ENCODE data around the gene ABCC8.
"Not testable (repeated sequence)": the region's sequence is repeated elsewhere in the genome, so short reads cannot be mapped to it uniquely, and the experiment has no call there.

The ABCC8 gene

DNA sequence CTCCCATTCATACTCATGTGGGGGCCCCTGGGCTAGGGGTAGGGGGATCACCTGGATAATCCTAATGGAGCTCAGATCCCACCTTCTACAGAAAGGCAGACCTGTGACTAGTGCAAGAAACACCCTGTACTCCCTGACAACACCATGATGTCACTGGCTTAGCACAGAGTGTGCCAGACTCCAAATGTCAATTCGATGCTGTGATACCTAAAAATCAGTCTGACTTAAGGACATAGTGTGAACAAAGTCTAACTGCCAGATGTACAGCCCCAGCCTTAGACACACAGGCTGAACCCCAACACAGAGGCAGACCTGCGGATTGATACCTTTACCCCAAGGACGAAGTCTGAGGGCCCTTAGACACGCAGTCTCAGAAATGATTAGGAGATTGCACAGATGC, 8.5 kb downstream of the ABCC8 start:
- DNase-seq: no peak

DNA sequence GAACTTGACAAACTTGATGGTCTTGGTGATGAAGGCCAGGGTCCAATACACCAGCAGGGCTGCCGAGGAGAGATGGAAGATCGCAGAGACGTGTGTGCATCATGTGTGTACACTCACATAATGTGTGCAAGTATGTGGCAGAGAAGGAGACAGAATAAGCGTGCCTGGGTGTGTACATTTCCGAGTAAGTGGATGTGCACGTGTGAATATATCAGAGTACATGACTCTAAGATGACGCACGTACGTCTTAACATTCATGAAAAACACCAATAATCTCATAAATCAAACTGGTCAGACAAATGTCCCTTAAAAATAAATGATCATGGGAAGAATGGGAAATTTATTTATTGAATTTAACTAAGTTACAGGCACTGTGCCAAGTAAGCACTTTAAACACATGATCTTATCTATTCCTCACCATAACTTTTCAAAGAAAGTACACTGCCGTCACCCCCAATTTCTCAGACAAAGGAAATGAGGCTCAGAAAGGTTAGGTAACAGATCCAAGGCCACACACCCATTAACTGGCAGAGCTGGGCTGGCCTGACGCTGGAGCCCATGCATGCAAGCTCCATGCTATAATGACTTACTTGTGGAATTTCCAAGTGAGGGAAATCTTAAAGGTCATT, 13.0 kb downstream of the ABCC8 start:
- DNase-seq: no peak

DNA sequence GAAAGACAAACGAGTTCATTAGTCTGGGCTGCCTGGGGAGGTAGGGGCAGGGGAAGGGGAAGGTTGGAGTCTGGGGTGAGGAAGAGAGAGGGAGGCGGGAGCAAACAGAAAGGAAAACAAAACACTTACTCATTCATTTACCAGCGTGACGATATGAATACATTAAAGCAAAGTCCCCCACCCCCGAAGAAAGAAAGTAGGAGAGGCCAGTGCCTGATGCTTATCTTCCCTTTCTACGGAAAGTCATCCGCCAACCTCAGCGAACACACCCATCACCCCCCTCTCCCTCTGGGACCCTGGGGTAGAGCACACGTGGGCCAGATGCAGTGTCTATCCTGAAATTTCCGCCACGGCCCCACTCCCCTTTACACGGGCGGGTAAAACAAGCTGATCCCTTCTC, 13.7 kb downstream of the ABCC8 start:
- DNase-seq: no peak

DNA sequence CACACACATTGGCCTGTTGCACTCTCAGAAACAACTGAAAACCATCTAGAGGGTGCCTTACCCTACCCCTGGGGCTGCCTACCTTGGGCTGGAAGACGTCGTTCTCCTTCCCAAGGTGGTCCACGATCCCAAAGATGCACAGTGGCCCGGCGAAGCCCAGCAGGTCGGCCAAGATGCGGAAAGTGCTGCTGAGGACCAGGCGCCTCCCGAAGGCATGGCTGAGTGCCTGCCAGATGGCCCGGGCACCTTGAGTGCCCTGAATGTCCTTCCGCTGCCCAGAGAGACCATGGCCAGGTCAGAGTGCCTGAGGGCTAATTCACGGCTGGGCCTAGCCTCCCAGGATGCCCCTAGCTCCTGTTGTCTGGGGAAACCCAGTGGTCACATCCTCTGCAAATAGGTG, 16.2 kb downstream of the ABCC8 start:
- DNase-seq: no peak

DNA sequence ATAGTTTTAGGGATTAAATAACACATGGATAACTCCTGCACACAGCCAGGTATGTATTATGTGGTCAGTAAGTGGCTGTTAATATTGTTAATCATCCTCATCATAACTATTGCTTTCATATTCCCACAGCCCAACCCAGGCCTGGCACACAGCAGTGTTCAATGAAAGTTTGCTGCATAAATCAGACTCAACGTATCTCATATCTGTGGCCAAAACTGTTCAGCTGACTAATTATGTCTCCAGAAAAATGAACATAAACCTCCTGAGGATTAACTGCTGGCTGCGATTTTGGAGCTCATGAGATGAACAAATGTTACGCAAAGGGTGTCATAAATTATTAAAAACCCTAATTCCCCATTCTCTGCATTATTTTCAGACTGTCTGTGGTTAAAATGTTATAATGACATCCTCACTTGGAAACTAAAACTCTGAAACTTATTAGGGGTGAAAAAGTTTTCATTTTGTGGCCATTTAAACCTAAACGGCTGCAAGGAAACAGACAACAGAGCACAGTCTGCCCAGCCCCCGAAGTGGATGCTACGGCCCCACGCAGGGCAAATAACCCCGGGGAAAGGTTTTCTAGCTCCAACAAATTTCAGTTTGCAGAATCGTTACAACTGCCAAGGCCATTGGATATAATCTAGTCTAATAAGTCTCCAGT, 17.3 kb downstream of the ABCC8 start:
- DNase-seq: no peak

DNA sequence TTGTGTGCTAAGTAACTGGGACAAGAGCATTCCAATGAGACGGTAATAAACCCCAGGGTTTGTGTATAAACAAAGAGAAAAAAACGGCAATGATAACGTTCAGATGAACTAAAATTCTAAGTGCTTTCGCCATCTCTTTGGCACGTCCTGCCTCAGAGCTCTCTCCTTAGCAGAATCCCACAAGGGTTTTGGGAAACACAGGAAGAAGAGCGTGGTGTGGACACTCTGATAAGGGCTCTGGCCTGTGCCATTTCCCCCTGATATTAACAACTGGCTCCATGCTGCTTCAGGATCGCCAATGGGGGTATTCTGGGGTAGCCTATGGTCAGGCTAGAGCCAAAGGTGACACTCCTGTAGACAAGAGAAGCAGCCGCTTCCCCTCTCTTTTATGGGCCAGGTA, 18.4 kb downstream of the ABCC8 start:
- DNase-seq: no peak

DNA sequence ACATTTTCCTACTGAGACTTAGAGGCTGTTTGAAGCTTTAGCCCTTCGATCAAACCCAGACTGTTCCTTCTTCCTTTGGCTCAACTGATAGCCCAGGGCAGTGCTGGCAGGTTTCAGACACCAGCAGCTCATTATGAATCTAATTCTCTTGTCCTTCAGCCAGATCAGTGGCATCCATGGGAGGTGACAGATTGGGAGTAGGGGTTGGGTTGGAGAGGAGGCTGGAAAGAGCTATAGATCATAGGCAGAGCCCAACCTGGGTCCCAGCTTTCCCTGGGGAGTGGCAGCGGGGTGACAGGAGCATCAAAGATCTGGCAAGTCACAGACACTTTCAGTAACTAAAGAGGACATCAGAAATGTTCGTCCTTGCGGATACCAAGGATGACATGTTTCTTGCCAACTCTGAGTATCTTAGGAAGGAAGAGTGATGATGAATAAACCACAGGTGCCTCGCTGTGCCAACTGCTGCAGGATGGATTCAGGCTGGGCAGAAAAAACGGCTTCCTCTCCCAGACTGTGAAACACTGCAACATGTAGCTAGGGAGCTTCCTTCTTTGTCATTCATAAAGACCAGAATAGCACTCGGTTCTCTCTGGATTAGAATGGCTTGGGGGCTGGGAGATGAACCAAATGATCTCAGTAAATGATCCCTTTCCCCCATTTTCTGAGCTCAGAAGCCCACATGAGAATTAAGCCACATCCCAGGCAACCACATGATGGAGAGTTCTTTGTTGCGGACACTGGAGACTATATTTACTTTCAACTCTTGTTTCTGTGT, 19.1 kb downstream of the ABCC8 start:
- no peak for DNase-seq

DNA sequence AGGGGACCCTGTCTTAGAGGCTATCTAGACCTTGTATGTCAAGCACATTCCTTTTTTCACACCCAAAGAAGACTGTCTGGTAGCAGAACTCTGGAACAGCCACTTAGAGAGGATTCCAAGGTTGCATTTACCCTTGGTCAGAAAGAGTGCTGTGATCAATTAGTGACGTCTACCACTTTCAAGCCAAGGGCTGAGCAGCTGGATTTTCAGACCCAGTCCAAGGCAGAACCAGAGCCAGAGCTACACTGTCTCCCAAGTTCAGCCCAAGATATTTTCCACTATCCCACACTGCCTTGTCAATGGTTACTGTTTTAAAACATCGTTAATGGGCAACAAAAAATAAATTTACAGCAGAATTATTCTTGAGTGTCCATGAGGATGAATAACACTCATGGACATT, 24.0 kb downstream of the ABCC8 start:
- DNase-seq: no peak

DNA sequence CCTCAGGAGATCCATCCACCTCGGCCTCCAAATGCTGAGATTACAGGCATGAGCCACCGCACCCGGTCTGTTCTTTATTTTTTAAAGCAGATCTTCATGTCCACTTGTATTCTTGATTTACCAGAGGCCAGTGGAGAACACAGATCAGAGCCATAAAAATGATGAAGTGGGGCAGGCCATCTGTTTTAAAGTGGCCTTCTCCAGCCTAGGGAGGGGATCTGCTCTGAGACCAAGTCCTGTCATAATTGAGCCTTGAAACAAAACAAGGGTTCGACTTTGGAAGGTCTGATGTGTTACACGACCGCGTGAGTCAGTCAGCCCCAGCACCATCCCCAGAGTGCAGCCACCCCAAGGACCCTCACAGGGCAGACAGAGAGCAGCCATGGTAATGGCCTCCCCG, 27.5 kb downstream of the ABCC8 start:
- DNase-seq: no peak

DNA sequence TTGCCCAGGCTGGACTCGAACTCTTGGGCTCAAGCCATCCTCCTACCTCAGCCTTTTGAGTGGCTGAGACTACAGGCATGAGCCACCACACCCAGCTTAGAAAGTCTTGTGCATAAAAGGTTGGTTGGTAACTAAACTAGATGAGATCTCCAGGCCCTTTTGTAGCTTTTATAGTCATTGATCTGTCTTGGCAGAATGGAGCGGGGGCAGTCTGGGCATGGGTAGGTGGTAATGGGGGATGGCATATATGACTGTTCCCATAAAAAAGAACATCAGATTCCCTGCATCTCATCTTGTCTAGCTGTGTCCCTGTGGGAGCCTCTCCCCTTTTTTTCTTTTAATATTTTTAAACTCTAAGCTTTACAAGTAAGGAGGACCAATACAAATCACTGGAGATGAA, 30.2 kb downstream of the ABCC8 start:
- DNase-seq: no peak

DNA sequence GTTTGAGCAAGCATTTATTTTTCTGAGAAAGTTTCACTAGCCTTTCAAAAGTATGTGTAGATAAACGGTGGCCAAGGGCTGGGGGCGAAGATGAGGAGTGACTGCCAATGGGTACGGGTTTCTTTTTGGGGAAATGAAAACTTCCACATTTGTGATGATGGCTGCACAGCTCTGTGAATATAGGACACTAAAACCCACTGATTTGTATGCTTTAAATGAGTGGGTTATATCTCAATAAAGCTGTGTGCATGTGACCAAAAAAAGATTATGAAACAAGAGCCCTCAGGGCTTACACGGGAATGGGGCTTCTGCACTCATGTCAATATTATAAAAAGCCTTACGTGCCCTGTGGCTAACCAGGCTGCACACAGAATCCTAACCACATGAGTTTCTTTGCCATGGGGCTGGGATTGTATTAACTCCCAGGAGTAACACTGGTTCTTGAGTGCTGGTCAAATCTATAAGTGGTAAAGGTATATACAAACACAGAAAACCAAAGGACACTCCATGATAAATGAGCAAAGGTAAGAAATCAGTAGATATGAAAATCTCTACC, 31.3 kb downstream of the ABCC8 start:
- no peak for DNase-seq

DNA sequence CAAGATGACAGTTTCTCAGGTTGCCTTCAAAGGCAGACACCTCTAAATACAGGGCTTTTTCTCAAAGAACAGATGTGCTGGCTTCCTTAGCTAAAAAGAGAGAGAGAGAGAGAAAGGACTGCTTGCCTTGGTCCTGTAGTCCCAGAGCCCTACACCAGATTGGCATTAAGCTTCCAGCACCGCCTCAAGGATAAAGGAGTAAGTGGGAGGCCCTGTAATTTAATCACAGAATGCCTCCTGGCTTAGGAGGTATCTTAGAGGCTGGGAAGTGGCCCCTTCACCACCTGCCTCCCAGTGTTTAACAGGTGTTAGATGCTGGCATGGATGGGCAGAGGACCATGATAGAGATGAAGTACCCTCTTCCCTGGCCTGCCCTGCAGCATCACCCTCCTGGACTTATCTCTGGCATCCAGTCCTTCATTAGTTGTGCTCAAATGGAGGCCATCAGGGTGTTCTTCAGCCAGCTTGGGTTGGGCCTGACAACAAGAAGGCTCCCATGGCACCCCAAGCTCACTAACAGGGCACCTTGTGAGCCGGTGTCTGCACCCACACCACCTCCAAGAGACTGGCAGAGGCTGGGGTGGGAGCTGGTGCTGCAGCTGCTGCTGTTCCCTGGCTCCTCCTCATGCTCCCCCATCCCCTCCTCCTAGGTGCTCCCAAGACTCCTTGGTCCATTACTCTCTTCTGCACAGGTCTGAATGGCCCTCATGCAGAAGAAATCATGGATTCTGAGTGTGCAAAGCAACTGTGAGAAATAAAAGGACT, 32.5 kb downstream of the ABCC8 start:
- no peak for DNase-seq

DNA sequence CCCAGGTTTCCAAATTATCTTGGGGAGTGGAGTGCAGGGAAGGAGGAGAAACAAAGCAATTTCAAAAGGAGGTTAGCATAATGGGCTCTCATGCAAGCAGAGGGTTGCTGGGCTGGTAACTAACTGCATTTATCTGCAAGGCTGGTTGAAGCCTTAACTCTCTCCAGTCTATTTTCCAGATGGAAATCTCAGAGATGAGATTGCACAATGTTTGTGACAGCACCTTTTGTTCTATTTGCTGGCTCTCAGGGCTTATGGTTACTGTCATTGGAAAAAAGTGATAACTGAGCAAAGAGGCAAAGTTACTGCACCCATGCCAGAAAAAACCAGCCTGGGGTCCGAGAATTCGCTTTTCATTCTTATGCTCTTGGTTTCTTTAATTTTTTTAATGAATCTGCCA, 33.2 kb downstream of the ABCC8 start:
- DNase-seq: no peak

DNA sequence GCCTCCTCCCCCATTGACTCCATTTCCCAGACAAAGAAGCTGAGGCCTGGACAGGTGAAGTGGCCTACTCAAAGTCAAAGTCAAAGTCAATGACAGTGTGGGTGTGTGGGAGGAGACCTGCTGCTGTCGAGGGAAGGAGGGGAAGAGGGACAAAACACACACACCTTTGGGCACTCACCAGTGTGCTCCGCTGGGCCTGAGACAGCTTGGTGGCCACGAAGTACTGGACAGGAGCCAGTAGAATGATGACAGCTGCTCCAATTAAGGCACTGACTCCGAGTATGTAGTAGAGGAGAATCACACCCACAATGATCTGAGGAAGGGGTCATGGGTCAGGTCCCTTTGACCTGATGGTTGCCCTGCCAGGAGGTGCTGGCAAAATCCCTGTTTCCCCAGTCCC, 33.6 kb downstream of the ABCC8 start:
- no peak for DNase-seq

DNA sequence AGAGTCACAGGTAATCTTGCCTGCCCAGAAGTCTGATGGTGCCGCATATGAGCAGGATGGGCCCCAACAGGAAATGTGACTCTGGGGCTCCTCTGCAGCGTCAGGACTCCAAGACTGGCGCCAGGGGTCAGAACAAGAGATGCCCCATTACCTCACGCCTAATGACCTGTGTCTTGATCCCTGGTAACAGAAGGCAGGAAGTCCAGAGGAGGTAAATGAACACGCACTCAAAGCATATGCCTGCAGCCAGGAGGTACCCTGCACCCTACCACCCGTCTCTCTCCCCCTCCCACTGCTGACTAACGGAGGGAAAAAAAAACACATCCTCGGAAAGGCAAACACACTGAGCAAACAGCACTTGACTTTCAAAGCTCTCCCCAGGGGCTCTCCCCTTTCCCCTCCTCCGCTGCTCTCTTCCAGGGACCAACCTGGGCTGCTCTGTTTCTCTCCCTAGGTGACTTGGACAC, 37.3 kb downstream of the ABCC8 start:
- no peak for DNase-seq

DNA sequence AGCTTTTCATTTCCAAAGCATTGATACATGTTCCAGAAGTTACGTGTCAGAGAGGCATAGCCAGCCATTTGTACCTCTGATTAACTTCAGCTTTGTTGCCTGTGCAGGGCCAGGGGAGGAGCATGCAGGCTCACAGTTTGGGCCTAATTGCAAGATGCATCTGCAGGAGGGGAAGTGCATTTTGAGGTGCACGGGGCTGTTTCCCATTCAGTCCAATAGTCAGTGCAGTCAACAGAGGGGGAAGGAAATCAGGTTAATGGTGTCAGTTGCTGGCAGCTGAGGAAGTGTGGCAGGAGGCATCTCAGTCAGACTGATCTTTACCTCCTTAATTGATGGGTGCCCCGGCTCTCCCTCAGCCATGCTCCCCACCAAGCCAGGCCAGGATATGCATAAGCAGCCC, 39.3 kb downstream of the ABCC8 start:
- DNase-seq: no peak

DNA sequence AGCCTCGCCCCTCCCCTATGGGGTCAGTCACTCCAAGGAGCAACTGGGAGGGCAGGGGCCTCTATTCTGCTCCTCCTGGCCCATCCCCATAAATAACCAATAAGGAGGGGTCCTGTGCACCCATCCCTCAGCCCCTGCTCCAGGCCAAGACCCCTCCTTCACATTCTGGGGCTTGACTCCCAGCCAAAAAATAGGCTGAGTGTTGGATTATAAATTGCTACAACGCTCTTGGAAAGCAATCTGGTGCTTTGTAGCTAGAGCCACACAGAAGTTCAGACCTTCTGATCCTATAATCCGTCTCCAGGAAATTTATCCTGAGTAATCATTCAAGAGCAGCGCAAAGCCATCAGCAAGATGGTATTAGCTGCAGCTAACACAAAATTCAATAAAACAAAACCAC, 42.5 kb downstream of the ABCC8 start:
- no peak for DNase-seq

DNA sequence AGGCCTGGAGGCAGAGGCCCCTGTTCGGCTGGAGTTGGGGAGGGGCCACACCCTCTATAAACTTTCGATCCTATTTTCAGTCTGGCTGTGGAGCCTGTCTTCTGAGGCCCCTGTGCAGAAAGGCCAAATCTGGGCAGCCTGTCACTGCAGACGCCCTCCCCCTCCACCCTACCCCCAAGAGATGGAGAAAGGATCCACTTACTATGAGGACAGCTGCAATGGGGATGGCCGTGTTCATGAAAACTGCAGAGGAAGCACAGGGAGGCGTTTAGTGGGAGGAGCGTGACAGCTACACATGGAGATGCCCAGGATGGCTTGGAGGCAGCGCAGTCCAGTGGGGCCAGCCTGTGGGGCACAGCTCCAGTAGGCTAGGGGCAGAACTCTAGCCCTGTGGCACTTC, 44.6 kb downstream of the ABCC8 start:
- DNase-seq: no peak

DNA sequence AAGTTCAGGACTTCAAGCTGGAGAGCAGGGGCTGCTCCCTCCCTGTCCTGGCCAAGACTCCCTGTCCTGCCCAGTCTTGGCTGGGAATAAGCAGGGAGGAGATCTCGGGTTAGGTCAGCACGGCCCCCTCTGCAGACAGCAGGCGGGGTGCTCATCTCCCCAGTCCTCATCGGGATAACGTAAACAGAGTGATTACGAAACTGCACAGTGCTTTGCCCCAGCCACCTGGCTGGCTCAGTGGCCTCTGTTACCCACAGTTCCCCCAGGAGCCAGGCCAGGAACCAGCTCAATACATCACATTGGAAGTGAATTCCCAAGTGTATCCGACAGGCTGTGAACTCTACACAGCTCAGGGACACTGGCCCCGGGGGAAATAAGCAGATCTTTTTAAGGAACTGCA, 45.5 kb downstream of the ABCC8 start:
- no peak for DNase-seq

DNA sequence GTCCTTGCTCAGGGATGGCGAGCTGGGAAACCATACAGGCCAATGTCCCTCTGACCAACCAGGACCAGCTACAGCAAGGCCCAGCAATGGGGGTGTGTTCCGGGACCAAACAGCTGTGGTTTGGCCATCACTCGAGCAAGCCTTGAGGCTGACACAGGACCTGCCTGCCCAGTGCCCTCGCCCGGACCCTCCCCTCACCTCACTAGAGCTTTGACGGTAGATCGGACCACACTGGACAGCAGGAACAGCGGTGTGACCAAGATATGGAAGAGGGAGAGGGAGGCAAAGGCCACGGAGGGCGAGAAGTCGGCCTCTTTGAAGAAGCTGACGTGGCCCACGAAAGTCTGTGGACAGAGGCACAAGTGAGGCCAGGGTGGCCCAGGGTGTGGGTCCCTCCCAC, 46.0 kb downstream of the ABCC8 start:
- DNase-seq: no peak

DNA sequence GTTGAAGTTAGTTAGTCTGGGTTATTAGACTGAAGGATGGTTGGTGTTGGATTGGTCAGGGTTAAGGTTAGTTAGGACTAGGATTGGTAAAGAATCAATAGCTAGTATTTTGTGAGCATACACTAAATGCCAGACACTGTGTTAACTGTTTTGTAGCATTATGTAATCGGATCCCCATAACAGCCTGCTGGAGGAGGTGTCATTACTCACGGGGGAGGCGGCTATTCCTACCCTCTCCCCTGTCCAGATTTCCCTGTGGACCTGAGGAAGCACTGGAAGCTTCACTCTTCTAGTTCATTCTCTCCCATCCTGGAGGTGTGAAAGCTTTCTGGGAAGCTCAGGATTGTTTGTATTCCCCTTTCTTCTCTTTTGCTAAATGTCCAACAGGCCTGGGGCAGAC, 47.7 kb downstream of the ABCC8 start:
- no peak for DNase-seq

DNA sequence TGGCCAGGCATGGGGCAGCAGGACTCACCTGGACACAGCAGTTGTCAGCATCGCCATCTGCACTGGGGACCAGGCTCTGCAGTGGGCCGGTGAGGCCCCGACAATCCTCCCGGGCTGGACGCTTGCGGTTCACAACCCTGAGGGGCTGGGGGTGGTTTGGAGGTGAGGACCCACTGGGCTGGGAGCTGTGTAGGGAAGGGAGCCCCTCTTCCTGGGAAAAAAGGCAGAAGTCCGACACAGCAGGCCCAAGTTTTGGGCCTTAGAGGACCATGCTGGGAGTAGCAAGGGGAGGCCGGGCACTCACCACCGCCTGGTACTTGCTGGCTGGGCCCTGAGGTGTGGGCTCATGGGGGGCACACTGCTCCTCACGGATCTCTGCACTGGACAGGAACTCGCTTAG, 48.4 kb downstream of the ABCC8 start:
- DNase-seq: no peak

DNA sequence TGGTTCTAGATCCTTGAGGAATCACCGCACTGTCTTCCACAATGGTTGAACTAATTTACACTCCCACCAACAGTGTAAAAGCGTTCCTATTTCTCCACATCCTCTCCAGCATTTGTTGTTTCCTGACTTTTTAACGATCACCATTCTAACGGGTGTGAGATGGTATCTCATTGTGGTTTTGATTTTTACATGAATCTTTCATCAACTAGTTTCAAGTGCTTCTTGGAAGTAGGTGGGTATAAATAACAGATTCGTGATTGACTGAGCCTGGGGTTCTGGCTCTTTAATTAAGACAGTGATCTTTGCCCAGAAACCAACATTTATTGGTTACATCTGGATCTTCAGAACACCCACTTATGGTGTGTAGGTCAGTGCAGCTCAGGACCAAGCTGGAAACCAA, 50.4 kb downstream of the ABCC8 start:
- not testable (repeated sequence) for DNase-seq

Data from T1000 (cell line).